HFFc6 (cell line): ENCODE measurements around the gene IFNA2. TPM values are rescaled to one million over a fixed set of nuclear protein-coding genes. Genes with fewer than 3 reads are reported as not detected.
A peak's percentile ranks its signal among the peaks of the same experiment; 100 is the strongest.

Experiments used
- DNase-seq: peaks from one replicate; pipeline ENCODE4 v3.0.0-alpha.2; 2018
- H3K27ac Mint-ChIP-seq: 2 replicates; pipeline ENCODE4 v1.8.0; 2020; ENCODE audit warnings: mild to moderate bottlenecking, mixed read lengths
- H3K27me3 Mint-ChIP-seq: 2 replicates; pipeline ENCODE4 v1.8.0; 2021; ENCODE audit warnings: mild to moderate bottlenecking, moderate library complexity, mixed read lengths; ENCODE audit not compliant: insufficient read depth
- H3K36me3 Mint-ChIP-seq: 2 replicates; pipeline ENCODE4 v1.8.0; 2021; ENCODE audit warnings: low read depth, mixed read lengths
- H3K4me1 Mint-ChIP-seq: 2 replicates; pipeline ENCODE4 v1.8.0; 2020; ENCODE audit warnings: low read depth, mixed read lengths
- H3K4me3 Mint-ChIP-seq: 2 replicates; pipeline ENCODE4 v1.8.0; 2020; ENCODE audit warnings: mild to moderate bottlenecking, moderate library complexity, mixed read lengths
- H3K9me3 Mint-ChIP-seq: 2 replicates; pipeline ENCODE4 v1.8.0; 2020; ENCODE audit warnings: mild to moderate bottlenecking, mixed read lengths
- CTCF ChIP-seq: fragments of 200-600 bp; sonication (generic); IDR thresholded peaks from 2 replicates; pipeline ENCODE4 v1.5.0; 2021; ENCODE audit warnings: antibody characterized with exemption, mild to moderate bottlenecking
- total RNA-seq, 6 experiments: library from RNA; stranded (reverse); fragmentation: NEBNext Ultra II Directional; extraction: Animal tissue kit (Norgen Biotek cat#: 25700); gene quantifications; 2 replicates in 1 of 6; 3 replicates in 5 of 6; pipeline ENCODE4 v1.2.3, GENCODE V29; 2021

Gene IFNA2
- total RNA-seq, 6 experiments from 2014 or later, result not detected

GRCh38 chr9:21348430-21348970 is 36.7 kb downstream of the IFNA2 start:
- H3K9me3 Mint-ChIP-seq, result peaks cover 15% of the 10 kb centered on the region
- H3K27me3 Mint-ChIP-seq, result peaks cover 17% of the 10 kb centered on the region
- DNase-seq, result no peak
- no peak for TF ChIP-seq CTCF
- no peak overlapping the region for H3K27ac Mint-ChIP-seq
- H3K36me3 Mint-ChIP-seq, result peaks cover 3% of the 10 kb centered on the region; the same call in 1 of the 2 replicates
- no peaks in the 10 kb centered on the region for H3K4me1 Mint-ChIP-seq
- no peak overlapping the region for H3K4me3 Mint-ChIP-seq

DNA sequence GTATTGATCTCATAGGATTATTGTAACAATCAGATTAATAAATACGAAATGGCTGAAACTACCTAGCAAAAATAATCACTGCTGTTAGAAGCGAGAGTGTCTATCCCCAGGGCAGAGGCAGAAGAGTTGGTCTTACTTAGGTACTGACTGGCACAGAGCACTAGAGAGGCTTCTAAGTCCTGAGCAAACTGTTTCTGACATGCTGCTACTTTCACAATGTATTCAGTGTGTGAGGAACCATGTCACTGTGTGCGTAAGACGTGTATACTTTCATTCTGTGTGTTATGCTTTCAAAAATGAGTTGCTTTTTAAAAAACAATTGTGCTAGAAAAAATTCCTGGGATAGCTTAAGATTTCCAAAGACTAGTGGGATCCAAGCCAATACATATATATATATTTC is 44.5 kb downstream of the IFNA2 start:
- peaks cover 18% of the 10 kb centered on the region for H3K9me3 Mint-ChIP-seq
- TF ChIP-seq CTCF, result no peak
- H3K27ac Mint-ChIP-seq, result no peak overlapping the region
- H3K36me3 Mint-ChIP-seq, result peaks cover 6% of the 10 kb centered on the region; the same call in 1 of the 2 replicates
- no peak overlapping the region for H3K4me3 Mint-ChIP-seq
- DNase-seq, result no peak
- peaks cover 8% of the 10 kb centered on the region for H3K4me1 Mint-ChIP-seq
- H3K27me3 Mint-ChIP-seq, result peaks cover 15% of the 10 kb centered on the region

- Mint-ChIP-seq H3K4me3 (0 out of 2 replicates have a peak overlapping the region, but pooled peaks have one; percentile 67), H3K4me1 (peaks cover 38% of the 10 kb centered on the region), H3K36me3 (peaks cover 25% of the 10 kb centered on the region), H3K27me3 (peaks cover 12% of the 10 kb centered on the region), H3K27ac (no peak overlapping the region), H3K9me3 (no peaks in the 10 kb centered on the region)
- DNase-seq, result no peak
- TF ChIP-seq CTCF, result no peak
These were observed 48.7 kb downstream of the IFNA2 start for GRCh38 chr9:21336457-21336856.

DNA sequence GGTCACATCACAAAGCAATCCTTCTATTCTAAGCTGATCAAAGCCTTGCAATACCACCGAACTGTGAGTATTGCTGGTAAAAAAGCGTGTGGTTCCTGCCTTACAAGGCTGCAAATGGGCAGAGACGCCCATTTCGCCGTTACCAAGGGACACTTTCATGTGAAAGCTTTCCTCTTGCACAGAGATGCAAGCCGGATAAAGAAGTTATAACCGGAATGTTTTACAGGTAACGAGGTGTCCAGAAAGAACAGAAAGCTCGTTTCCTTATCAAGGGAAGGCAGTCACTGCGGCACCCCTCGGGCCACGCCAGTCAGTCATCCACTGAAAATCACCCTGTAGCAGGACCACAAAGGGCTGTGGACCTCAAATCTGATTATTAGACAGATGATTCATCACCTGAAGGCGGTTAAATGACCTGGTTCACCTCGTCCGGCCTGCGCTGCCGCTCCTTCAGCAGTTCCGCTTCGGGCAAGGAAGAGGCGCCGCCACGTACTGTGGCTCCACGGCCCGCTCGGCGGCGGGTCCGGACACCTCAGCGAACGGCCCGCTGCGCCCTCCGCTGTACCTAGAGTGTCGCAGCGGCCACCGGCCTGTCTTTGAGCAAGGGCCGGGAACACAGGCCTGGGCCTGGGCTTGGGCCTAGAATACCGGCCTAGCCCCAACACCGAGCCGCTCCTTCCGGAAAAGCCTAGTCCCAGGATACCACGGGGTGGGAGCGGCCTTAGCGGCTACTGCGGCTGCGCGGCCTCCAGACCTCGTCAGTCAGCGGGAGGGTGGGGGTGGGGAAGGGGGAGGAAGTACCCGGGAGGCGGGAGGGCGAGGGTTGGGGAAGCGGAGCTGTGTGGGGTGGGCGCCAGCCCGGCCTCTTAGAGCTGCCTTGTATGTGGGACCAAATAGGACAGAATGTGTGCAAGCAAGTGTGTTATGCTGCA is 50.2 kb downstream of the IFNA2 start, which contains the start of gene KLHL9:
Gene KLHL9 (minus strand): TSS at position 704 of the 932 bp plus-strand sequence. CDS start 545 bp downstream, at position 159.
- H3K27me3 Mint-ChIP-seq, result peaks cover 7% of the 10 kb centered on the region

More for the DNA sequence above, 50.2 kb downstream of the IFNA2 start, which contains the start of gene KLHL9:
- peak; percentile 81 for DNase-seq
- Mint-ChIP-seq H3K36me3 (peaks cover 25% of the 10 kb centered on the region), H3K27ac (peak within 1 kb of the TSS; percentile 92), H3K4me1 (peaks cover 53% of the 10 kb centered on the region), H3K9me3 (no peaks in the 10 kb centered on the region), H3K4me3 (peak within 1 kb of the TSS; percentile 96)
- no peak for TF ChIP-seq CTCF

Other genes starting within 250 kb of the IFNA2 start
- not detected for gene IFNW1, start 243.6 kb downstream of the IFNA2 start, total RNA-seq
- gene IFNA21, start 218.7 kb downstream of the IFNA2 start, total RNA-seq, result not detected
- gene IFNA4, start 197.8 kb downstream of the IFNA2 start, total RNA-seq, result not detected
- gene IFNA7, start 183.2 kb downstream of the IFNA2 start, total RNA-seq, result not detected
- not detected for gene IFNA10, start 178.3 kb downstream of the IFNA2 start, total RNA-seq
- not detected for gene IFNA16, start 168.1 kb downstream of the IFNA2 start, total RNA-seq
- not detected for gene IFNA17, start 157.2 kb downstream of the IFNA2 start, total RNA-seq
- gene IFNA14, start 145.4 kb downstream of the IFNA2 start, total RNA-seq, result not detected
- gene IFNA5, start 80.1 kb downstream of the IFNA2 start, total RNA-seq, result not detected
- gene KLHL9, start 50.0 kb downstream of the IFNA2 start, total RNA-seq, result 10 to 100 TPM; 25.7 to 32.2 (median 29.9) TPM
- gene IFNA6, start 34.5 kb downstream of the IFNA2 start, total RNA-seq, result not detected
- not detected for gene IFNA13, start 17.3 kb downstream of the IFNA2 start, total RNA-seq
- gene IFNA8, start 23.7 kb upstream of the IFNA2 start, total RNA-seq, result not detected
- not detected for gene IFNA1, start 55.0 kb upstream of the IFNA2 start, total RNA-seq
- 1 to 10 TPM in 3 of 6 experiments, under 1 TPM in 3; 0.74 to 2.3 (median 0.93) TPM for gene IFNE, start 96.9 kb upstream of the IFNA2 start, total RNA-seq